ENCODE results near the gene MYO3A. TPM values are rescaled to one million over a fixed set of nuclear protein-coding genes. Genes with fewer than 3 reads are reported as not detected.
"Not testable (repeated sequence)": the region's sequence is repeated elsewhere in the genome, so short reads cannot be mapped to it uniquely, and the experiment has no call there.

MYO3A gene
- total RNA-seq, 3 donors from 2014 or later = not detected

GRCh38 chr10:26087666-26088065 is 153.6 kb downstream of the MYO3A start:
- DNase-seq (no peak), ATAC-seq (no peak)
- Mint-ChIP-seq H3K4me1 (ENCODE audit: low read depth) (no peaks in the 10 kb centered on the region), H3K9me3 (no peaks in the 10 kb centered on the region), H3K27me3 (ENCODE audit: low read depth) (peaks cover 8% of the 10 kb centered on the region), H3K4me3 (no peak overlapping the region), H3K36me3 (ENCODE audit: insufficient read depth) (no peaks in the 10 kb centered on the region)

GRCh38 chr10:26090026-26090425 is 156.0 kb downstream of the MYO3A start:
- Mint-ChIP-seq H3K9me3 (no peaks in the 10 kb centered on the region), H3K27me3 (ENCODE audit: low read depth) (peaks cover 4% of the 10 kb centered on the region), H3K36me3 (ENCODE audit: insufficient read depth) (no peaks in the 10 kb centered on the region), H3K4me3 (no peak overlapping the region), H3K4me1 (ENCODE audit: low read depth) (no peaks in the 10 kb centered on the region)
- DNase-seq (no peak), ATAC-seq (no peak)

GRCh38 chr10:26090762-26091161 is 156.7 kb downstream of the MYO3A start:
- H3K4me1 Mint-ChIP-seq (ENCODE audit: low read depth) = no peaks in the 10 kb centered on the region
- DNase-seq = no peak
- peaks cover 3% of the 10 kb centered on the region for H3K27me3 Mint-ChIP-seq (ENCODE audit: low read depth)
- ATAC-seq = no peak
- no peaks in the 10 kb centered on the region for H3K9me3 Mint-ChIP-seq
- no peaks in the 10 kb centered on the region for H3K36me3 Mint-ChIP-seq (ENCODE audit: insufficient read depth)
- no peak overlapping the region for H3K4me3 Mint-ChIP-seq

DNA sequence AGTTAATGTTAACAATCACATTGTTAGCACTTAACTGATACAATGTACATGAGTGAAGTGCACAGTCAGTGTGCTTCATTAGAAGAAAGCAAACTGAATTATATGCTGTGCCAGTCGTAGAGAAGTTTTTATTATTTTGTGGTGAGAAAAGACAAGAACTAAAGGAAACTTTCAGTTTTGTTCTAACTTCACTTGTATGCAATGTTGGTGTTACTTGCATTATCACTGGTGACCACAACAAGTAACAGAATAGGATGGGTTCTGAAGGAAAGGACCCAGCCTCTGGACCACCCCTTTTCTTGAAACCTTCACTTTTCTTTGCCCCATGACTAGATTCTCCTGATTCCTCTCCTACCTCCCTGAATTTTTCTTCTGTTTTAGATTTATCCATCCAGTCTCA is 159.2 kb downstream of the MYO3A start:
- Mint-ChIP-seq H3K27me3 (ENCODE audit: low read depth) (no peaks in the 10 kb centered on the region), H3K4me1 (ENCODE audit: low read depth) (no peaks in the 10 kb centered on the region), H3K36me3 (ENCODE audit: insufficient read depth) (no peaks in the 10 kb centered on the region), H3K4me3 (no peak overlapping the region), H3K9me3 (no peaks in the 10 kb centered on the region)
- DNase-seq (no peak), ATAC-seq (no peak)

- ATAC-seq = no peak
- H3K36me3 Mint-ChIP-seq (ENCODE audit: insufficient read depth) = no peaks in the 10 kb centered on the region
Observed at GRCh38 chr10:26095781-26096180, 161.8 kb downstream of the MYO3A start.

DNA sequence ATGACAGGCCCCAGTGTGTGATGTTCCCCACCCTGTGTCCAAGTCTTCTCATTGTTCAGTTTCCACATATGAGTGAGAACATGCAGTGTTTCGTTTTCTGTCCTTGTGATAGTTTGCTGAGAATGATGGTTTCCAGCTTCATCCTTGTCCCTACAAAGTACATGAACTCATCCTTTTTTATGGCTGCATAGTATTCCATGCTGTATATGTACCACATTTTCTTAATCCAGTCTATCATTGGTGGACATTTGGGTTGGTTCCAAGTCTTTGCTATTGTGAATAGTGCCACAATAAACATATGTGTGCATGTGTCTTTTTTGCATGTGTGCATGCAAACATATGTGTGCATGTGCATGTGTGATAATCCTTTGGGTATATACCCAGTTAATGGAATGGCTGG is 163.5 kb downstream of the MYO3A start:
- H3K4me3 Mint-ChIP-seq; H3K27me3 Mint-ChIP-seq (ENCODE audit: low read depth); H3K9me3 Mint-ChIP-seq; H3K36me3 Mint-ChIP-seq (ENCODE audit: insufficient read depth); DNase-seq; H3K4me1 Mint-ChIP-seq (ENCODE audit: low read depth); ATAC-seq: not testable (repeated sequence)

More at GRCh38 chr10:26095781-26096180, 161.8 kb downstream of the MYO3A start:
- H3K9me3 Mint-ChIP-seq = peaks cover 3% of the 10 kb centered on the region
- no peak overlapping the region for H3K4me3 Mint-ChIP-seq
- no peaks in the 10 kb centered on the region for H3K4me1 Mint-ChIP-seq (ENCODE audit: low read depth)
- no peaks in the 10 kb centered on the region for H3K27me3 Mint-ChIP-seq (ENCODE audit: low read depth)
- no peak for DNase-seq

GRCh38 chr10:26112532-26112931 is 178.5 kb downstream of the MYO3A start:
- no peaks in the 10 kb centered on the region for H3K9me3 Mint-ChIP-seq
- no peaks in the 10 kb centered on the region for H3K36me3 Mint-ChIP-seq (ENCODE audit: insufficient read depth)
- ATAC-seq (no peak), DNase-seq (no peak)
- H3K4me3 Mint-ChIP-seq = no peak overlapping the region
- no peaks in the 10 kb centered on the region for H3K4me1 Mint-ChIP-seq (ENCODE audit: low read depth)
- H3K27me3 Mint-ChIP-seq (ENCODE audit: low read depth) = peaks cover 13% of the 10 kb centered on the region

- ATAC-seq (no peak), DNase-seq (no peak)
- no peak overlapping the region for H3K4me3 Mint-ChIP-seq
- H3K36me3 Mint-ChIP-seq (ENCODE audit: insufficient read depth) = no peaks in the 10 kb centered on the region
- H3K9me3 Mint-ChIP-seq = peaks cover 12% of the 10 kb centered on the region
- peaks cover 7% of the 10 kb centered on the region for H3K27me3 Mint-ChIP-seq (ENCODE audit: low read depth)
- H3K4me1 Mint-ChIP-seq (ENCODE audit: low read depth) = no peaks in the 10 kb centered on the region
Observed at GRCh38 chr10:26138613-26139012, 204.6 kb downstream of the MYO3A start.

DNA sequence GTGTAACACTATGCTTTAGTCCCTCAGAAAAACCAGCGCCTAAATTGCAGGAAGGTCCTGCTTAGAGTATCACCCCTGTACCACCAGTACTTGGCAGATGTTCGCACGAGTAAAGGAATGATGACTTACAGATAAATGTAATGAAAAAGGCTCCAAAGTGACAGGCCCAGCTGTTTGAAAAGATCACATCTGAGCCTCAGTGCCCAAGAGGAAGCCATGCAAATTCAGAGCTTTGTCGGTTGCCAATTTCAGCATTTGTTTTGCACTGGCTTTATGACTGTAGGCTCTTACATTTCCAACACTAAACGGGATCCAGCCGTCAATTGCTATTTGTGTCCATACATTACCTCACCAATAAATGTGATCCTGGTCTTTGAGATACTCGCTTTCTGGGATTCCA is 222.0 kb downstream of the MYO3A start:
- Mint-ChIP-seq H3K4me3 (no peak overlapping the region), H3K27me3 (ENCODE audit: low read depth) (peaks cover 5% of the 10 kb centered on the region), H3K9me3 (no peaks in the 10 kb centered on the region), H3K4me1 (ENCODE audit: low read depth) (no peaks in the 10 kb centered on the region), H3K36me3 (ENCODE audit: insufficient read depth) (no peaks in the 10 kb centered on the region)
- DNase-seq (no peak), ATAC-seq (no peak)

- H3K4me1 Mint-ChIP-seq (ENCODE audit: low read depth) = no peaks in the 10 kb centered on the region
Observed at GRCh38 chr10:26157734-26158133, 223.7 kb downstream of the MYO3A start.

GRCh38 chr10:26169466-26169865 is 235.4 kb downstream of the MYO3A start:
- Mint-ChIP-seq H3K36me3 (ENCODE audit: insufficient read depth) (no peaks in the 10 kb centered on the region), H3K4me3 (no peak overlapping the region), H3K4me1 (ENCODE audit: low read depth) (no peaks in the 10 kb centered on the region), H3K9me3 (no peaks in the 10 kb centered on the region), H3K27me3 (ENCODE audit: low read depth) (peaks cover 6% of the 10 kb centered on the region)
- ATAC-seq = no peak
- DNase-seq = no peak

More at GRCh38 chr10:26157734-26158133, 223.7 kb downstream of the MYO3A start:
- ATAC-seq (no peak), DNase-seq (no peak)
- peaks cover 4% of the 10 kb centered on the region for H3K27me3 Mint-ChIP-seq (ENCODE audit: low read depth)
- no peaks in the 10 kb centered on the region for H3K36me3 Mint-ChIP-seq (ENCODE audit: insufficient read depth)
- no peaks in the 10 kb centered on the region for H3K9me3 Mint-ChIP-seq
- no peak overlapping the region for H3K4me3 Mint-ChIP-seq

DNA sequence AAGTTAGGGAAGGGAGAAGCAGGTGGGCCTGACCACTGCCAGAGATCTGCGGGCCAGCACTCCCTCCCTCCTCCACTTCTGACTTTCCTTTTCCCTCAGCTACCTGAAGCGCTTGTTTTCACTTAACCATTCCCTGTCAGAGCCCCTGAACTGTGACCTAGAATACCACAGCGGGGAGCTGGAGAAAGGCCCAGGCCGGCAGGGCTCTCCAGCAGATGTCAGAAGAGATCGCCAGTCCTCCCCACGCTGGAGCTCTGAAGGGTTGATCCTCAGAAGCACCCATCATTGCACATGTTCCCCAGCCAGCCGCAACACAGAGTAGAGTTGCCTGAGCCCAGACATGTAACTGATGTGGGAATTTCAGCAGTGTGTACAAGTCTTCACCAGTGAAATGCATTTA is 238.1 kb downstream of the MYO3A start:
- no peaks in the 10 kb centered on the region for H3K9me3 Mint-ChIP-seq
- DNase-seq = no peak

DNA sequence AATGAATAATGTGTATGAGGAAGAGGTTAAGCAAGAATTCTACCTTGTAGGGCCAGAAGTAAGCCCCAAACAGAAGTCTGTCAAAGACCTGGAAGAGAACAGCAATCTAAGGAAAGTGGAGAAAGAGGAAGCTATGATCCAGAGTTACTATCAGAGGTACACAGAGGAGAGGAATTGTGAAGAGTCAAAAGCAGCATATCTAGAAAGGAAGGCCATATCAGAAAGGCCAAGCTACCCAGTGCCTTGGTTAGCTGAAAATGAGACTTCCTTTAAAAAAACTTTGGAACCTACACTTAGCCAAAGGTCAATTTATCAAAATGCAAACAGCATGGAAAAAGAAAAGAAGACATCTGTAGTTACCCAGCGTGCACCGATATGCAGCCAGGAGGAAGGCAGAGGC is 239.8 kb downstream of the MYO3A start:
- no peak for DNase-seq
- H3K36me3 Mint-ChIP-seq (ENCODE audit: insufficient read depth) = no peaks in the 10 kb centered on the region
- H3K27me3 Mint-ChIP-seq (ENCODE audit: low read depth) = peaks cover 9% of the 10 kb centered on the region
- no peak for ATAC-seq
- no peaks in the 10 kb centered on the region for H3K4me1 Mint-ChIP-seq (ENCODE audit: low read depth)
- no peak overlapping the region for H3K4me3 Mint-ChIP-seq
- H3K9me3 Mint-ChIP-seq = no peaks in the 10 kb centered on the region

More for the DNA sequence above, 238.1 kb downstream of the MYO3A start:
- no peak for ATAC-seq
- Mint-ChIP-seq H3K27me3 (ENCODE audit: low read depth) (peaks cover 9% of the 10 kb centered on the region), H3K4me1 (ENCODE audit: low read depth) (no peaks in the 10 kb centered on the region), H3K4me3 (no peak overlapping the region), H3K36me3 (ENCODE audit: insufficient read depth) (no peaks in the 10 kb centered on the region)

GRCh38 chr10:26177341-26177740 is 243.3 kb downstream of the MYO3A start:
- ATAC-seq (no peak), DNase-seq (no peak)
- Mint-ChIP-seq H3K4me1 (ENCODE audit: low read depth) (no peaks in the 10 kb centered on the region), H3K4me3 (no peak overlapping the region), H3K36me3 (ENCODE audit: insufficient read depth) (no peaks in the 10 kb centered on the region), H3K9me3 (no peaks in the 10 kb centered on the region), H3K27me3 (ENCODE audit: low read depth) (peaks cover 6% of the 10 kb centered on the region)

DNA sequence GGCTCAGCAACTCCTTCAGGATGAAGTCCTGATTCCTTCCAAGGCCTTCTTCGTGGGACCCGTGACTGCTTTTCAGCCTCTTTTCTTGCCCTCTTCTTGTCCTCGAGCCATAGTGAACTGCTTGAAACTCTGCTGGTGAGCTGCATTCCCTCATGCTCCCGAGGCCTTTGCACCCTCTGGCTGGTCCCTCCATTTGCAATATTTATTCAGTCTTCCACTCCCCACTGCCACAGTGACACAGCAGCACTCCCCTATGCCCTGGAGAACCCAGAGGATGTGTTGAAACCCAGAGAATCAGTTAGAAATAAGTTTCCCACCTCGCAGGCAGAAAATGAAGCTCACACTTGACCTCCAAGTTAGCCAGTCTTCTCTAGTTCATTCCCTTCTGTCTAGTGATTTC is 260.2 kb downstream of the MYO3A start:
- Mint-ChIP-seq H3K9me3 (no peaks in the 10 kb centered on the region), H3K36me3 (ENCODE audit: insufficient read depth) (no peaks in the 10 kb centered on the region), H3K4me3 (no peak overlapping the region), H3K27me3 (ENCODE audit: low read depth) (peaks cover 7% of the 10 kb centered on the region), H3K4me1 (ENCODE audit: low read depth) (no peaks in the 10 kb centered on the region)
- no peak for DNase-seq
- no peak for ATAC-seq

GRCh38 chr10:26197248-26197647 is 263.2 kb downstream of the MYO3A start:
- no peaks in the 10 kb centered on the region for H3K4me1 Mint-ChIP-seq (ENCODE audit: low read depth)
- H3K4me3 Mint-ChIP-seq = no peak overlapping the region
- ATAC-seq (no peak), DNase-seq (no peak)
- H3K9me3 Mint-ChIP-seq = no peaks in the 10 kb centered on the region
- H3K27me3 Mint-ChIP-seq (ENCODE audit: low read depth) = peaks cover 3% of the 10 kb centered on the region
- H3K36me3 Mint-ChIP-seq (ENCODE audit: insufficient read depth) = no peaks in the 10 kb centered on the region

Data from activated T-cell treated with anti-CD3 and anti-CD28 coated beads, Interleukin-2, amount 50 U/mL, for 4 hours (primary cell).